CD4-positive, alpha-beta T cell treated with Interleukin-17A for 1 hour (primary cell): Measurements from ENCODE around the gene GRIN3B.

Experiments used
- DNase-seq: peaks from one replicate; pipeline ENCODE4 v3.0.0-alpha.2; 2020

GRIN3B gene

DNA sequence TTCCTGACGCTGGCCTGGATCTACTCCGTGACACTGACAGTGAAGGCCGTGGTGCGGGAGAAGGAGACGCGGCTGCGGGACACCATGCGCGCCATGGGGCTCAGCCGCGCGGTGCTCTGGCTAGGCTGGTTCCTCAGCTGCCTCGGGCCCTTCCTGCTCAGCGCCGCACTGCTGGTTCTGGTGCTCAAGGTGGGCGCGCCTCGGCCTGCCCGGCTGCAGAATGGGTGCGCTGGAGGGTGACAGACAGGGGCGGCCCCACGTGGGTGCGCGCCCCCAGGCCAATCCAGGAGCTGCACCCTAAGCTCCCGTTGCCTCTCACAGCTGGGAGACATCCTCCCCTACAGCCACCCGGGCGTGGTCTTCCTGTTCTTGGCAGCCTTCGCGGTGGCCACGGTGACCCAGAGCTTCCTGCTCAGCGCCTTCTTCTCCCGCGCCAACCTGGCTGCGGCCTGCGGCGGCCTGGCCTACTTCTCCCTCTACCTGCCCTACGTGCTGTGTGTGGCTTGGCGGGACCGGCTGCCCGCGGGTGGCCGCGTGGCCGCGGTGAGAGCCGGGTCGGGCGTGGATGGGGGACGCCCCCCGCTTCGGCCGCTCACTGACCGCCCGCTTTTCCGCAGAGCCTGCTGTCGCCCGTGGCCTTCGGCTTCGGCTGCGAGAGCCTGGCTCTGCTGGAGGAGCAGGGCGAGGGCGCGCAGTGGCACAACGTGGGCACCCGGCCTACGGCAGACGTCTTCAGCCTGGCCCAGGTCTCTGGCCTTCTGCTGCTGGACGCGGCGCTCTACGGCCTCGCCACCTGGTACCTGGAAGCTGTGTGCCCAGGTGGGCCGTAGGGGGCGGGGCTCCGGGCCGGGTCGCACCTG is 46.8 kb downstream of the GRIN3B start:
- no peak for DNase-seq

DNA sequence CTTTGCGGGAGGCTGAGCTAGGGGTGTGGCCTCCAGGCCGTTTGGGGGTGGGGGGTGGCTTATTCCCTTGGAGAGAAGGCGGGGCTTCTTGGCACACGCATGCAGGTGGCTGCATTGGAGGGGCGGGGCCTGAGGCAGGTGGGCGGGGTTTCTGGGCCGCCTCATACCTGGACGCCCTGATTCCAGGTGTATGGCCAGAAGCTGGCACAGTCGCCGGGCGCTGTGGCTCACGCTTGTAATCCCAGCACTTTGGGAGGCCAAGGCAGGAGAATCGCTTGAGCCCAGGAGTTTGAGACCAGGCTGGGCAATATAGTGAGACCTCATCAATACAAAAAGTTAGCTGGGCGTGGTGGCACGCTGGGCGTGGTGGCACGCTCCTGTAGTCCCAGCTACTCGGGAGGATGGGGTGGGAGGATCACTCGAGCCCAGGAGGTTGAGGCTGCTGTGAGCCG is 47.5 kb downstream of the GRIN3B start:
- DNase-seq: no peak

DNA sequence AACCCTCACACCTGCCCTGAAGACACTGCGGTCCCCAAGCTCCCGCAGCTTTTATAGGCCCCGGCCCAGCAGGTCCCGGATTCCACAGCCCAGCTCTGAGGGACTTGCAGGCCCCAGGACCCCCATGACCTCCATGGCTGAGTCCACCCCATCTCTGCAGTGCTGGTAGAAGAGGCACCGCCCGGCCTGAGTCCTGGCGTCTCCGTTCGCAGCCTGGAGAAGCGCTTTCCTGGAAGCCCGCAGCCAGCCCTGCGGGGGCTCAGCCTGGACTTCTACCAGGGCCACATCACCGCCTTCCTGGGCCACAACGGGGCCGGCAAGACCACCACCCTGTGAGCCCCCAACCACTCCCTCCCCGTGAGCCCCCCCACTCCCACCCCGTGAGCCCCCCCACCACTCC is 48.9 kb downstream of the GRIN3B start:
- DNase-seq: no peak

DNA sequence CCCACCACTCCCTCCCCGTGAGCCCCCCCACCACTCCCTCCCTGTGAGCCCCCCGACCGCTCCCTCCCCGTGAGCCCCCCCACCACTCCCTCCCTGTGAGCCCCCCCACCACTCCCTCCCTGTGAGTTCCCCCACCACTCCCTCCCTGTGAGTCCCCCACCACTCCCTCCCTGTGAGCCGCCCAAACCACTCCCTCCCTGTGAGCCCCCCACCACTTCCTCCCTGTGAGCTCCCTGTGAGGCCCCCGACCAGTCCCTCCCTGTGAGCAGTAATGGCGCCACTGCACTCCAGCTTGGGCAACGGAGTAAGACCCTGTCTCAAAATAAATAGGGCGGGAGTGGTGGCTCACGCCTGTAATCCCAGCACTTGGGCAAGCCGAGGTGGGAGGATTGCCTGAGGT is 49.6 kb downstream of the GRIN3B start:
- no peak for DNase-seq

DNA sequence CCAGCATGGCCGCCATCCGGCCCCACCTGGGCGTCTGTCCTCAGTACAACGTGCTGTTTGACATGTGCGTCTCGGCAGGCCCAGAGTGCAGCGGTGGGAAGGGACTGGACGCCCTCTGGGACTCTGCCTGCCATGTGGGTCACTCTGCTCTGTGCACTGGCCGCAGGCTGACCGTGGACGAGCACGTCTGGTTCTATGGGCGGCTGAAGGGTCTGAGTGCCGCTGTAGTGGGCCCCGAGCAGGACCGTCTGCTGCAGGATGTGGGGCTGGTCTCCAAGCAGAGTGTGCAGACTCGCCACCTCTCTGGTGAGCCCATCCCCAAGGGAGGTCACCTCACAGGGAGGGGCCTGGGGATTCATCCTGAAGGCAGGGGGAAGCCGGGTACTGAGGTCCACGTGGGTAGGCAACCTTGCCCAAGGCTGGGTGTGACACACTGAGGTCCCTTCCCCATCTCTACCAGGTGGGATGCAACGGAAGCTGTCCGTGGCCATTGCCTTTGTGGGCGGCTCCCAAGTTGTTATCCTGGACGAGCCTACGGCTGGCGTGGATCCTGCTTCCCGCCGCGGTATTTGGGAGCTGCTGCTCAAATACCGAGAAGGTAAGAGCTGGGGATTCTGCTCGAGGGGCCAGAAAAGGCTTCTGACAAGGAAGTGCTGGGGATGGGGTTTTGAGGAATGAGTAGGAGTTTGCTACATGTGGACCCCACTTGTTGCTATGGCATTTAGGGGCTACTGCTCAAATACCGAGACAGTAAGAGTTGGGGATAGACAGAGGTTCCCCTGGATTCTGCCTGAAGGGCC is 51.0 kb downstream of the GRIN3B start:
- DNase-seq: no peak

DNA sequence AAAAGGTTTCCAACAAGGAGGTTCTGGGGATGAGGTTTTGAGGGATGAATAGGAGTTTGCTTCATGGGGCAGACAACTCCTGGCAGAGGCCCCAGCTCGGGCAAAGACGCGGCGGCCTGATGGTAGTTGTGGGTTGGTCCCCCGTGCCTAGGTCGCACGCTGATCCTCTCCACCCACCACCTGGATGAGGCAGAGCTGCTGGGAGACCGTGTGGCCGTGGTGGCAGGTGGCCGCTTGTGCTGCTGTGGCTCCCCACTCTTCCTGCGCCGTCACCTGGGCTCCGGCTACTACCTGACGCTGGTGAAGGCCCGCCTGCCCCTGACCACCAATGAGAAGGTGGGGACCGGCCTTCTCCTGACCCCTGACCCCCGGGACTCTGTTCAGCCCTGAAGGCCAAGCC is 51.6 kb downstream of the GRIN3B start:
- no peak for DNase-seq

DNA sequence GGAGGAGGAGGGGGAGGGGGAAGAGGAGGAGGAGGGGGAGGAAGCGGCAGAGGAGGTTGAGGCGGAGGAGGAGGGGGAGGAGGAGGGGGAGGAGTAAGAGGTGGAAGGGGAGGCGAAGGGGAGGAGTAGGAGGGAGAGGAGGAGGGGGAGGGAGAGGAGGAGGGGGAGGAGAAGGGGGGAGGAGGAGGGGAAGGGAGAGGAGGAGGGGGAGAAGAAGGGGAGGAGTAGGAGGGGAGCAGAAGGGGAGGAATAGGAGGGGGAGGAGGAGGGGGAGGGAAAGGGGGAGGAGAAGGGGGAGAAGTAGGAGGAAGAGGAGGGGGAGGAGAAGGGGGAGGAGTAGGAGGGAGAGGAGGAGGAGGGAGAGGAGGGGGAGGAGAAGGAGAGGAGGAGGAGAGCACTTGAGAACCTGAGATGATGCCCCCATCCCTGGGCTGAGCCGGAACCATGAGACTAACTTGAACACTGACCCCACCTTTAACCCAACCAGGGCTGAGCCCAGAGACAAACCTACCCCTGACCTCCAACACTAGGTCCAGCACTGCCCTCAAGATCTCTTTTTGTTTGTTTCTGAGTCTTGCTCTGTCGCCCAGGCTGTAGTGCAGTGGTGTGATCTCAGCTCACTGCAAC is 52.2 kb downstream of the GRIN3B start:
- DNase-seq: no peak

DNA sequence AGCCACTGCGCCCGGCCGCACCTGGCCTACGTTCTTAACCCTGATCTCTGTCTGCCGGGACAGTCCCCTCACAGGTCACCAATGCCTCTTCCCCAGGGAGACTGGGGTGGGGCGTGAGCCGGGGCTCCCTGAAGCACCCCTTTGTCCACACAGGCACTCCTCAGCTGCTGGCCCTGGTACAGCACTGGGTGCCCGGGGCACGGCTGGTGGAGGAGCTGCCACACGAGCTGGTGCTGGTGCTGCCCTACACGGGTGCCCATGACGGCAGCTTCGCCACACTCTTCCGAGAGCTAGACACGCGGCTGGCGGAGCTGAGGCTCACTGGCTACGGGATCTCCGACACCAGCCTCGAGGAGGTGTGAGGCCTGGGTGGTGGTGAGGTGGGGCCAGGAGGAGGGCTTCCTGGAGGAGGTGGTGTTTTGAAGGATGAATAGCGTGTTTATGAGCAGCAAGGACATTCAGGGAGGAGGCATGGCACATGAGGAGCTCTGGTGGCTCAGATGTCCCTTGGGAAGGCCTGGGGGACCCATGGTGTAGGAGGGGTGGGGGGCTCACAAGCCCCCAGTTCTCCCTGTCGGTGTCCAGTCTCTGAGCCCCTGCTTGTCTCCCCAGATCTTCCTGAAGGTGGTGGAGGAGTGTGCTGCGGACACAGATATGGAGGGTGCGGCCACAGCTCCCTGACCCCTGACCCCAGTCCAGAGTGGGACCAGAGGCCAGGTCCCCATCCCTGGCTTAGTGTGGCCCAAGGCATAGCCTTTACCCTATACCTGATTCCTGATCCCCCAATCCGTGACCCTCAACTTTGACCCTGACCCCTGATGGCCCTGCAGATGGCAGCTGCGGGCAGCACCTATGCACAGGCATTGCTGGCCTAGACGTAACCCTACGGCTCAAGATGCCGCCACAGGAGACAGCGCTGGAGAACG is 53.2 kb downstream of the GRIN3B start:
- no peak for DNase-seq

DNA sequence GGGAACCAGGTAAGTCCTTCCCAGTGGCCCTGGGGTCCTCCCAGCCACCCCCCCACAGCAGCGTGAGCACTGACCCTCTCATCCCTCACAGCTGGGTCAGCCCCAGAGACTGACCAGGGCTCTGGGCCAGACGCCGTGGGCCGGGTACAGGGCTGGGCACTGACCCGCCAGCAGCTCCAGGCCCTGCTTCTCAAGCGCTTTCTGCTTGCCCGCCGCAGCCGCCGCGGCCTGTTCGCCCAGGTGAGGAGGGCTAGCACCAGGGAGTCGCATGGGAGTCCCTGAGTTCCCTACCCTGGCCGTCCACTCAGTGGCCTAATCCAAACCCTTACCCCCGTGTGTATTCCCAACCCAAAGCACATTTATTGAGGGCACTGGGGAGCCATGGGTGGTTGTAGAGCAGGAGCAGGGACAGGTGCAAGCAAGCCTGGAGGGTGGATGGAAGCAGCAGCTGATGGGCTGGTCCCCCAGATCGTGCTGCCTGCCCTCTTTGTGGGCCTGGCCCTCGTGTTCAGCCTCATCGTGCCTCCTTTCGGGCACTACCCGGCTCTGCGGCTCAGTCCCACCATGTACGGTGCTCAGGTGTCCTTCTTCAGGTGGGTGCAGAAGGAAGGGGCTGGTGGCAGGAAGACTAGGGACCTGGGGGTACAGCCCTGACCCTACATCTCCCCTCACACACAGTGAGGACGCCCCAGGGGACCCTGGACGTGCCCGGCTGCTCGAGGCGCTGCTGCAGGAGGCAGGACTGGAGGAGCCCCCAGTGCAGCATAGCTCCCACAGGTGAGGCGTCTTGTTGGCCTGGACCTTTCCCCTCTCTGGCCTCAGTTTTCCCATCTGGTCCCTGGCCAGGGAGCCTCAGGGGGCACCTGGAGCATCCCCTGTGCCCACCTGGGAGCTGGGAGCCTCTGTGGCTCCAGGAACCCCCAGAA is 54.1 kb downstream of the GRIN3B start:
- no peak for DNase-seq

DNA sequence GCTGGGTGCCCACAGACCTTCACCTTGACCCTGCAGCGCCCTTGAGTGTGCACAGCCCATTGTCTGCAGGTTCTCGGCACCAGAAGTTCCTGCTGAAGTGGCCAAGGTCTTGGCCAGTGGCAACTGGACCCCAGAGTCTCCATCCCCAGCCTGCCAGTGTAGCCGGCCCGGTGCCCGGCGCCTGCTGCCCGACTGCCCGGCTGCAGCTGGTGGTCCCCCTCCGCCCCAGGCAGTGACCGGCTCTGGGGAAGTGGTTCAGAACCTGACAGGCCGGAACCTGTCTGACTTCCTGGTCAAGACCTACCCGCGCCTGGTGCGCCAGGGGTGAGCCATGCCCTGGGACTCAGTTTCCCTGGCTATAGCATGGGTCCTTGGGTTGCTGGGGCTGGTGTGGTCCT is 54.8 kb downstream of the GRIN3B start:
- no peak for DNase-seq

DNA sequence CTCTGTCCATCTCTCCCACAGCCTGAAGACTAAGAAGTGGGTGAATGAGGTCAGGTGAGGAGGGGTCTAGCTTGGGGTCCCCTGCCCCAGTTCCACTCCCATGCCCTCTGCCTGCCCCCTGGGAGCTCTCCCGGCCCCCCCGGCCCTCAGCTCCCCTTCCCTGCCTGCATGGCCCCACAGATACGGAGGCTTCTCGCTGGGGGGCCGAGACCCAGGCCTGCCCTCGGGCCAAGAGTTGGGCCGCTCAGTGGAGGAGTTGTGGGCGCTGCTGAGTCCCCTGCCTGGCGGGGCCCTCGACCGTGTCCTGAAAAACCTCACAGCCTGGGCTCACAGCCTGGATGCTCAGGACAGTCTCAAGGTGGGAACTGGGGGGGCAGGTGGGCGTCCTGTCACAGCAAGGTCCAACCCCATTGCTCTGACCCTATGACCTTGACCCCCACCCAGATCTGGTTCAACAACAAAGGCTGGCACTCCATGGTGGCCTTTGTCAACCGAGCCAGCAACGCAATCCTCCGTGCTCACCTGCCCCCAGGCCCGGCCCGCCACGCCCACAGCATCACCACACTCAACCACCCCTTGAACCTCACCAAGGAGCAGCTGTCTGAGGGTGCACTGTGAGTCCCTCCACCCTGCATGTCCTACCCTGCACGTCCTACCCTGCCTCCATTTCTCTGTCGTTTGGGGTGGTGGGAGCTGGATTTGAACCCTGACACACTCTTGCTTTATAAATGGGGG is 55.8 kb downstream of the GRIN3B start:
- no peak for DNase-seq

DNA sequence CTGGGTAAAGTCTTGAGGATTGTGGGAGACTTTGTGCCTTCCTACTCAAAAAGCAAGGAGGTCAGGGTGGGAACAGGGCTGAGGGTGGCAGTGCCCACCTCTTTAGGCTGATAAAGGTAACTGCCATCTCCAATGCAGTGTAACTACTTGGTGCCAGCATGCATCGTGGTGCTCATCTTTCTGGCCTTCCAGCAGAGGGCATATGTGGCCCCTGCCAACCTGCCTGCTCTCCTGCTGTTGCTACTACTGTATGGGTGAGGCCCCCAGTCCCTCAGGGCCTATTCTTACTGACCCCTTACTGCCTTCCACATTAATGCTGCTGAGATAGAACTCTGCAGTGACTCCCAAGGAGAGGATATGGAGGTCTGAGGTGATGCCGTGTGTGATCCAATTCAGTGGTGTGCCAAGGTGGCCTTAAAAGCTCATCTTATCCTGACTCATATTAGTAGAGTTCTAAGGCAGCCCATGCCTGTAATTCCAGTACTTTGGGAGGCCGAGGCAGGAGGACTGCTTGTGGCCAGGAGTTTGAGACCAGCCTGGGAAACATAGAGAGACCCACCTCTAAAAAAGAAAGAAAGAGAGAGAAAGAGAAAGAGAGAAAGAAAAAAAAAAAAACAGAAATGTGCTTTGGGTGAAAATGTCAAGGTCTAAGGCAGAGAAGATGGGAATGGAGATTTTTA is 57.1 kb downstream of the GRIN3B start:
- peak; percentile 76 for DNase-seq

DNA sequence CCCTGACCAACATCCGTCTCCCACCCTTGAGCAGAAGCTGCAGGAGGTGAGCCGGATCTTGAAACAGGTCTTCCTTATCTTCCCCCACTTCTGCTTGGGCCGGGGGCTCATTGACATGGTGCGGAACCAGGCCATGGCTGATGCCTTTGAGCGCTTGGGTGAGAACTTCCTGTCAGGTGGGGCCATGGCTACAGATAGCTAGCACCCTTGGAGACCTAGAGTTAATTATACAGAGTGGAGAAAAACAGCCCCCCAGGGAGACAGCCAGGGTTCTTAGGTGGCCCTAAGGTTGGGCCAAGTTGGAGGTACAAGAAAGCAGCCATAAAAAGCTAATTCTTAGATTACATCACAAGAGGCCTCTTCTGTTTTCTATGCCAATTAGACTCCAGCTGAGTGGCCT is 57.9 kb downstream of the GRIN3B start:
- no peak for DNase-seq
